HG02973 (cell line): ENCODE results near the gene PYROXD2.
A peak's percentile ranks its signal among the peaks of the same experiment; 100 is the strongest.

Source experiments
- ATAC-seq: cut with Tn5 transposase; IDR thresholded peaks from one replicate; pipeline ENCODE4 v1.9.1; 2021; ENCODE audit warnings: moderate library complexity; ENCODE audit not compliant: unreplicated experiment

The PYROXD2 gene

DNA sequence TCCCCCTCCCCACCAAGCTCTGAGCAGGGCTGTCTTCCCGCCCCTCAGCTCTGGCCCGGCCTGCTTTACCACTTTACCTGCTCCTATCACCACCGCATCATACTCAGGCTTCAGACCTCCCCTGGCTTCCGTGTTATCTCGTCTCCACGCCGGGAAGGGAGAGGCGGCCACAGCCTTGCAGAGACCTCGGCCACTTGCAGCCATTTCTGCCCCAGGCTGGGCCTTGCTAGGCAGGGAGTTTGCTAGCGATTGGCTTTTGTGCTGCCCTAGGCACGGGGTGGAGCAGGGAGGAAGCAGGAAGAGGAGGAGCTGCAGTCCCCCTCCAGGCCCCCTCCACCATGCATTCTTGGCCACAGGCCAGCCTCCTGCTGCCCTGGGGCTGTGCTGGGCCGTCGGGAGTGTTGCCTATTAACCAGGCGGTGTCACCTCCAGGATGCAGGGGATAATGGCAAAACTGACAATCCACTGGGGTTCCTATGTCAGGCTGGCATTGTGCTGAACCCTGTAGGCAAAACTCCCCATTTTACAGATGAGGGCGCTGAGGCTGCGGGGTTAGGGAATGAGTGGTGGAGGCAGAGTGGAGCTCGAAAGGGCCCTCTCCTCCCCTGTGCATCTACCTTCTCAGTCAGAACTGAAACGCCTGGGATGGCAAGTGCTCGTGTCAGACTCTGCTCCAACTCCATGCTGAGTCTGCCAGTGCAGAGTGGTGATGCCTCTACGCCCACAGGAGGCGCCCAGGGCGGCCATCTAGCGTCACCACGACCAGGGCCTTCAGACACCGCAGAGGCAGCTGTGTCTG lies at the start of gene PYROXD2:
TSS of gene PYROXD2 (minus strand) at position 251 of the 799 bp plus-strand sequence. CDS start at position 204, 47 bp downstream.
- no peak for ATAC-seq

- no peak for ATAC-seq
Measured at GRCh38 chr10:98463976-98464754, 49.2 kb upstream of the PYROXD2 start.

DNA sequence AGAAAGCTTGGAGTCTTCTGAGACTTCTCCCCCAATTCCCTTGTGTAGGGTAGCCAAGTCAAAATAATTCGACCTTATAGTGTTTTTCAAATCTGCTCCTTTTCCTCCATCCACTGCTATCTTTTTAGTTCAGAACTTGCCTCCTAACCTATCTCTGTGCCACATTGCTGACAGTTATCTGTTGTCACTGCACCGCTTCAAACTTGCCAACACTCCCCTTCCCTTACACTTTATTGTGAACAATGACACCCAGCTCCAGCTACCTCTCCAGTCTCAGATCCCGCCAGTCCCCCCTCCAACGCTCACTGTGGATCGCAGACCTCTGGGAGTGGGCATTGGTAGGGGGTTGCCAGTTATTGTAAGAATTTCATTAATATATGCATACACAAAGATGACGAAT lies 48.0 kb upstream of the PYROXD2 start:
- no peak for ATAC-seq

GRCh38 chr10:98461500-98461842 lies 46.5 kb upstream of the PYROXD2 start:
- ATAC-seq: no peak

GRCh38 chr10:98460837-98461499 lies 46.0 kb upstream of the PYROXD2 start:
- ATAC-seq: no peak

DNA sequence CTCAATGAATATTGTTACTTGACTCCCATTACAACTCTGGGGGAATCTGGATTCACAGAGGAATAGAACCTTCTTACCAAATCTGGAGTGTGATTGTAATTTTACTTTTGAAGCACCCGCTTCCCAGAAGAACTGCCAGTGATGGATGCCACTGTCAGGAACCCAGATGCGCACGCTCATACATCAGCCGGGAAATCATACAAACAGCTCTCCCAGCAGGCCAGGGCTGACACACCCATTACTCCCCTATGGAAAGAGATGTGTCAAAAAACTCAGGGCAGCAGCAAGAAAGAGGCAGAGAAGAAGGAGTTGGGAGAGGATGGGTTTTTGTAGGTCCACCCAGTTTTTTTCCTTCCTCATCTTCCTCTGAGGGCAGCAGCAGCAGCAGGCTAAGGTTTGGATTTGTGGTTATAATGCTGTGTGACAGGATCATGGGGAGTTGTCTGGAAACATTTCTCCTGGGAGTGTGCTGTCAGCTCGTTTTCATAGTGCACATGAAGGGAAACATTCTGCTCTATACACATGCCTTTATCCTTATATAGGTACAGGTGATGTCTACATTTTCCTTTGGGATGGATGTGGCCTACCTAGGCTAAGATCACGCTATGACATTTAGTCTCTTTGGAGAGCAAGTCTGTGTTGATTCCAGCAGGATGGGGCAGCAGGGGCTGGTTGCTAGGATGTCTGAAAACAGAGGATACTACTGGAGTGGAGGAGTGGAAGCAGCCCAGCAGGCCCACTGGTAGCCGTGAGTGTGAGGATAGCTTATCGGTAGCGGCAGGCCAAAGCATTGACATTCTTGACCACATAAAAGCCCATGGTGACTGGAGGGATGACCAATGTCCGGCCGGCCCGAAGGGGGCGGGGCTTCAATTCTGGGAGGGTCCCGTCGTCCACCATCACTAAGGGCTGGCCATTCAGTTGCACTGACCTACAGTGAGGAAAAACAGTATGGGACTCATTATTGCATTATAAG lies 44.1 kb upstream of the PYROXD2 start:
- ATAC-seq: no peak

- ATAC-seq: no peak
Measured at GRCh38 chr10:98457721-98458120, 42.7 kb upstream of the PYROXD2 start.

DNA sequence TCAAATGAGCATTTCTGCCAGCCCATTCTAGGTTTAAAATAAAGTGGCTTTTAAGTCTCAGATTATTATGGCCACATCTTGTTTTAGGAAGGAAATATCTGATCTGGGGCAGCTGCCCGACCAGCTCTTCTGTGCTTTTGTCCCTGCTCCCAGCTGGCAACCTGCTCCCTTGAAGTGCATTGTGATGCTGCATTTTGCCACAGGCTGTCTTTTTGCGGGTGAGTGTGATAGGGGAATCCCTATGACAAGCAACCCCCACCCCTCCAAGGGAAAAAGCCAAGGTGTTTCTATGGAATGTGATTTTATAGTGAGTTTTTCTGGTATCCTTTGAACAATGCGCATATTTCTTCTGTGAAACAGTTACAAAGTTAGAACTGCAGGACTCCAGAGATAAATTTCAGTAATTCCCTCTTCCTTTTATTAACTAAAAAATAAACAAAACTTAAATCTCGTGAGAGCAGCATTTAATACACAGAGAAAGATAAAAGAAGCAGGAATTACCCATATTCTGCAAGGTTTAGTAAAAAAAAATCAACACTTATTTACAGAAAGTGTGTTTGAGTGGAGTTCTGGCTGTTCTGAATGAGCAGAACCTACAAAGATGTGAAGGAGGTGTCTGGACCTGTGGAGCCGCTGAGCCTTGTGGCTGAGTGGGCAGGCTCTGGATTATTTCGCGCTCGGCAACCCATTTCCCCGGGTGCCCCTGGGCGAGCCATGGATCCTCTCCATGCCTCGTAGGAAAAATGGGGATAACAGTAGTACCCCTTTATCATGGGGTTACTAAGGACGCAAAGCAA lies 41.9 kb upstream of the PYROXD2 start:
- no peak for ATAC-seq

DNA sequence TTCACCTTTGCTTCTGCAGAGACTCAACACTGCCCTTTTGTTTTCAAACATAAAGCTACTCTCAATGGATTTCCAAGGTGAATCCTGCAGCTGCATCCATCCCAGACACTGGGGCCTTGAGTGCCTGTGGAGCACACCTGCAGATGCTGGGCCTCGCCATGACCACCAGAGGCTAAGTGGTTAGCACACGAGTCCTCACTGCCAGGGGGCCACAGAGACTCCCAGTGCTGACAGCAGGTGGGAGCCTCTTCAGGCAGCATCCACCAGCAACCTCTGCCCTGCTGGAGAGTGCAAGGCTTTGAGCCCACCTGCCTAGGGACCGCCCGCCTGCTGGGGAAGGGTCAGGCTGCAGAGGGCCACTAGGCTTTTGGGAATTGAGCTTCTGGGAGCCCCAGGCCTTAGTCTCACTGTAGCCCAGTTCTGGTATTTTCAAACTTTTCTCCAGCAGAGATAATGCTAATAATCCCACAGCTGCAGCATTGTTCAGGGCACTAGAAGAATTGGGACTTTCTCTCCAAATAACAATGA lies 41.1 kb upstream of the PYROXD2 start:
- no peak for ATAC-seq

DNA sequence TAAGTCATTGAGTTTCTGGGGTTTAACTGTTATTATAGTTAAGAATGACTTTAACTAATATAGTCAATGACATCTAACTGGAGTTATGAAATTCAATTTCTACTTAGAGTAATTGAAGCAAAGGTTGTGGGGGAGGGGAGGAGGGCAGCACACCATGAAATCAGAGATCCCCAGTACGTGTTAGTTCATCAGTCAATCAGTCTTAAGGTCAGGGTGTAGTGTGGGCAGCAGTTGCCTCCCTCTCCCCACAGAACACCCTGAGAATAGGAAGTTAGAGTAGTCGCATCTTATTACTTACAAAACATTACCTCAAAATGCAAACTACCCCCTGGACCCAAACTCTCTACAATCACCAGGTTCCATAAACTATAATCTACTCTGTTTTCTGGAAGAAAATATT lies 38.7 kb upstream of the PYROXD2 start:
- ATAC-seq: no peak

DNA sequence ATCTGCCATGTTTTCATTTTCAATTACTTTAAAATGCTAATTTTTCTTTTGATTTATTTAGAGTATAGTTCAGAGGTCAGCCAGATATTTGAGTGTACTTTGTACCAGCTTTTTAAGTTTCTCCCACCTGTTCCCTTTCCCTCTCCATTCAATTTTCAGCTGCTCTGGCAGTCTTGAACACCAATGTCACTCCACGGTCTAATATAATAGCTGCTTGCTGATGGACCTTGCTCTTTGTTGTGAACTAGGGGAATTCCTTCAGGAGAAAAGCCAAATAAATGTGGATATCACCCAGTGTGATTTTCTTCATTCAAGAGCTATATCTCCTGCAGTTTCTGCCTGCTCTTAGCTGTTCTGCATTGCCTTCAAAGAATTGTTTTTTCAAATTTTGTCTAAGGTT lies 35.6 kb upstream of the PYROXD2 start:
- no peak for ATAC-seq

DNA sequence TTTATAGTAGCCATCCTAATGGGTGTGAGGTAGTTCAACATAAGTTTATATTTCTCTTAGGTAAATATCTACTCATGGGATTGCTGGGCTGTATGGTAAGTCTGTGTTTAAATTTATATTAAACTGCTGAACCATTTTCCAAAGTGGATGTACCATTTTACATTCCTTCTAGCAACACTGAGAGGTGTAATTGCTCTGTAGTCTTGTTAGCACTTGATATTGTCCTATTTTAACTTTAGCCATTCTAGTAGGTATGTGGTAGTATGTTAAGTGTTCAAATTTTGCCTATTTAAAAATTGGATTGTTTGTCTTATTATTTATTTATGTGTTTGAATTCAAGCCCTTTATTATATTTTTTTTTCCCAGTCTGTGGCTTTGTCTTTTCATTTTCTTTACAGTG lies 34.3 kb upstream of the PYROXD2 start:
- ATAC-seq: no peak

- ATAC-seq: peak; percentile 87
Measured at GRCh38 chr10:98446661-98447221, 31.8 kb upstream of the PYROXD2 start, which contains the start of gene HPS1. HPS1 (minus strand) TSS chr10:98446935; CDS start chr10:98443240, 3,695 bp downstream.

DNA sequence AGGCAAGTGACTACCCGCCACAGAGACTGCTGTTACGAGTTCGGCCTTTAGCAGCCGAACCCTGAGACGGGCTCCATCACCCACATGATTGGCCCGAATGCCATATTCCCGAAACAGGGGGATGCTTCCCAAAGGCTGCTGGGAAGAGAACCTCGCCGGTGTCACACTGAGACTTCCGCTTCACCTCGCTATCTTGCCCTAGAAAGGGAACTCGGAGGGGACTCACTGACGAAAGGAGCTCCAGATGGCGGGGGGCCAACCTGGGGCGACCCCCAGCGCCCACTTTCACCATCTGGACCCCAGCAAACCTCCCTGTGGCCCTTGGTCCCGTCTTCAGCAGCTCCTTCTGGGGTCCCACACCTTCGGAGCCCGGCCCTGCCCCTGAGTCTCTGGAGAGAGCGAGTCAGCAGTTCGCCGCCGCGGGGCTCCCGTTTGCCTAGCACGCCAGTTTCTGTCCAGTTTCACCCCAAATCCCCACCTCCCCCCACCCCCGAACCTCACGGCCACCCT lies 31.2 kb upstream of the PYROXD2 start:
- peak; percentile 14 for ATAC-seq

- no peak for ATAC-seq
Measured at GRCh38 chr10:98445200-98445812, 30.3 kb upstream of the PYROXD2 start.

DNA sequence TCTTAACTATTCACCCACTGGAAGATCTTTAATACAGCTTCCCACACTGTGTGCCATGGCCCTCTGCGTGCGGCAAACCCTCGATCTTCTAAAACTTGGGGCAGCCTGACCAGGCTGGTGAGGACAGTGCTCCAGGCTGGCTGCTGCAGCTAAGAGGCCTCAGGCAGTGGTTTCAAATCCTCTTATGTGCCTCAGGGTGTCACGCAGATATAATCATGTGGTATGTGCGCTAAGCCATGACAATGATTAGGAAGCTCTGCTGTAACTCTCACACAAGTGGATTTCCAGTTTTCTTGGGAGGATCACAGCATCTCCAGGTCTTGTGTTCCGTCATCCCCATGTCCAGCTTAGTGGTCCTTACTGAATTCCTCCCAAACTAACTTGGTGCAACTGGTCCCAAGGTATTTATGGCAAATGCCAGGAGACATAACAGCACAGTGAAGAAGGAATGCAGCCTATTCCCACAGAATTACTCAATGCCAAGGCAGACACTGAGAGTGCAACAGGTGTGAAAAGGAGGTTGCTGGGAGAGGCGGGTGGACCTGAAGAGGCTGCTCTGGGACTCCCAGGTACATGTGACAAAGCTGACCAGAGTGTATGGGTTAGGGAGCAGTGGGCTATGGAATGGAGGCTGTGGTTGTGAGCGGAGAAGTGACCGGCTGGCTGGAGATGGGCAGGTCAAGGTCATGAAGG lies 29.5 kb upstream of the PYROXD2 start:
- ATAC-seq: no peak

- ATAC-seq: no peak
Measured at GRCh38 chr10:98438715-98439114, 23.7 kb upstream of the PYROXD2 start.

GRCh38 chr10:98436704-98437103 lies 21.7 kb upstream of the PYROXD2 start:
- no peak for ATAC-seq
